Stomach (tissue), 4 donors: Measurements from ENCODE around the gene TAF4B.

ENCODE experiments used
- EP300 ChIP-seq: sonication (generic); formaldehyde crosslinking; IDR thresholded peaks from one replicate; pipeline ENCODE4 v1.6.1; 2017; ENCODE audit warnings: antibody characterized with exemption
- POLR2A ChIP-seq, 4 donors: fragments of 450-650 bp; IDR thresholded peaks; one replicate each; pipeline ENCODE4 v1.6.1; 2016; ENCODE audit warnings: antibody characterized with exemption in 4 of 4, control low read depth in 2 of 4, mild to moderate bottlenecking in 1 of 4, moderate library complexity in 1 of 4

DNA sequence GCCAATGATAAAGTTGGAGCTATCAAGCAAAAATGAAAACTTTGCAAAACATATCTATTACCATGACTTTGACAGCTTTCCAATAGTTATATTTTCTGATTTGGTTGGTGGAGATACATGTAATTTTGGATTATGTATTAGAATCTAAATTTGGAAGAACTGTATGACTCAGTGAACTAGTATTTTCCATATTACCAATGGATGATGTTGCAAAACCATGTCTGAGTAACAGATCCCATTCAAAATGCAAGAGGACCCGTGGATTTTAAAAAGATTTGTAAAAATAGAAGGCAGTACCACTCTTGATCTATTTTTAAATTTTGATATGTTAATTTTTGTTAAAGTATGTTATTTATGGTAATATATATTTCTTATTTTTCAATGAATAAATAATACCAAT is 83.0 kb downstream of the TAF4B start:
- no peak for TF ChIP-seq POLR2A (IDR thresholded peaks at IDR 0.05)
- no peak for TF ChIP-seq EP300
